Heart left ventricle (tissue), 16 donors: ENCODE measurements around the gene LILRA2. TPM values are rescaled to one million over a fixed set of nuclear protein-coding genes. Genes with fewer than 3 reads are reported as not detected.

Experiments used
- ATAC-seq, 4 donors: fragments of 200-7000 bp; cut with Tn5 transposase; one replicate each; pipeline ENCODE4 v1.9.1; 2020 to 2022; ENCODE audit warnings: moderate library complexity in 4 of 4, mild to moderate bottlenecking in 3 of 4, moderate number of reproducible peaks in 1 of 4
- DNase-seq, 5 donors: peaks; one replicate each; pipeline ENCODE4 v3.0.0-alpha.2; 2020
- H3K27ac ChIP-seq, 12 donors: fragments of 200-600 bp; sonication (generic) in 4 of 12; one replicate each; pipeline versions ENCODE4 v1.5.0 to v1.8.0; 2016 to 2022; ENCODE audit warnings: mild to moderate bottlenecking in 2 of 12
- H3K27me3 ChIP-seq, 9 donors: fragments of 200-600 bp; sonication (generic) in 2 of 9; one replicate each; pipeline versions ENCODE4 v1.5.1 to v1.8.0; 2016 to 2022; ENCODE audit warnings: mild to moderate bottlenecking in 3 of 9
- H3K36me3 ChIP-seq, 9 donors: fragments of 200-600 bp; sonication (generic) in 2 of 9; one replicate each; pipeline versions ENCODE4 v1.5.0 to v1.8.0; 2018 to 2022; ENCODE audit warnings: mild to moderate bottlenecking in 2 of 9
- H3K4me1 ChIP-seq, 12 donors: fragments of 200-600 bp; sonication (generic) in 4 of 12; one replicate each; pipeline versions ENCODE4 v1.5.0 to v1.8.0; 2016 to 2022; ENCODE audit warnings: mild to moderate bottlenecking in 3 of 12
- H3K4me3 ChIP-seq, 12 donors: fragments of 200-600 bp; sonication (generic) in 4 of 12; one replicate each; pipeline versions ENCODE4 v1.5.0 to v1.8.0; 2017 to 2022; ENCODE audit warnings: mild to moderate bottlenecking in 9 of 12, moderate library complexity in 4 of 12
- H3K9me3 ChIP-seq, 12 donors: fragments of 200-600 bp; sonication (generic) in 4 of 12; one replicate each; pipeline versions ENCODE4 v1.5.0 to v1.8.0; 2016 to 2022; ENCODE audit warnings: mild to moderate bottlenecking in 1 of 12
- CTCF ChIP-seq, 12 donors: fragments of 200-600 bp; sonication (generic) in 4 of 12; IDR thresholded peaks; one replicate each; pipeline versions ENCODE4 v1.5.0 to v1.8.0; 2018 to 2022; ENCODE audit warnings: antibody characterized with exemption in 12 of 12, mild to moderate bottlenecking in 5 of 12
- POLR2A ChIP-seq, 2 donors: fragments of 450-650 bp; IDR thresholded peaks; one replicate each; pipeline ENCODE4 v1.6.1; 2017; ENCODE audit warnings: antibody characterized with exemption in 2 of 2, mild to moderate bottlenecking in 2 of 2, moderate library complexity in 2 of 2
- WGBS, 4 donors: extraction: QIAGEN DNeasy Blood & Tissue Kit in 2 of 4; methylation state at CpG; one replicate each; pipeline versions ENCODE4 v1.1.5 to v1.1.7; 2013 to 2018; 5-methylcytosine and 5-hydroxymethylcytosine counted together
- intact Hi-C, 10 donors: fragments of 100-400 bp; cut with DNase I; formaldehyde crosslinking; loops; one replicate each; pipeline versions ENCODE4 v1.11.1 to v1.14.2; 2022
- polyA plus RNA-seq, 2 donors: library from polyadenylated mRNA; stranded (reverse); fragments of 200-250 nt; gene quantifications; one replicate each; pipeline ENCODE4 v1.2.3, GENCODE V29; 2013
- total RNA-seq, 9 donors: library from RNA; depleted of rRNA in 2 of 9; stranded (reverse); fragments of >200 nt in 2 of 9; fragmentation: NEBNext Ultra II Directional in 3 of 9; extraction: Animal tissue kit (Norgen Biotek cat#: 25700) in 3 of 9; gene quantifications; one replicate each; pipeline versions ENCODE4 v1.1.0 to v1.2.4, GENCODE V29; 2016 to 2023
- donor health status: ischemic (EF 13 %, LVEDD 7.1; RV severe dilation, severe dysfunction).
- donor health status: healthy with polysubstance abuse.
- donor health status: DM: no; HTN: yes; CAD: no.
- donor health status: DM: no; HTN: no; CAD: no.
- donor health status: ischemic (EF 25% LVEDD 6.9; RV normal size, moderate dysfunction).
- donor health status: ischemic (EF 25% LVEDD 5.7; RV mildly dilated, moderate dysfunction).
- donor health status: healthy.
- donor health status: DM: yes; HTN: yes; CAD: no.
- donor health status: ischemic (EF 35%, LVEDD 5.7; RV mildly dilated, moderate dysfunction).
- donor health status: nonischemic (EF 11% LVEDD 7.7; RV severe dilation, severe dysfunction).
- donor health status: DM: yes; HTN: yes; CAD: no.
- donor health status: PGD.
- donor health status: ischemic (EF 29% LVEDD 5.4; RV normal size, mild dysfunction).
- donor health status: nonischemic (EF 23%, LVEDD 6.1; RV moderate dilation, normal function).

LILRA2 gene
- total and polyA plus RNA-seq, 11 donors = 0.31 to 8.9 (median 0.85) TPM

DNA sequence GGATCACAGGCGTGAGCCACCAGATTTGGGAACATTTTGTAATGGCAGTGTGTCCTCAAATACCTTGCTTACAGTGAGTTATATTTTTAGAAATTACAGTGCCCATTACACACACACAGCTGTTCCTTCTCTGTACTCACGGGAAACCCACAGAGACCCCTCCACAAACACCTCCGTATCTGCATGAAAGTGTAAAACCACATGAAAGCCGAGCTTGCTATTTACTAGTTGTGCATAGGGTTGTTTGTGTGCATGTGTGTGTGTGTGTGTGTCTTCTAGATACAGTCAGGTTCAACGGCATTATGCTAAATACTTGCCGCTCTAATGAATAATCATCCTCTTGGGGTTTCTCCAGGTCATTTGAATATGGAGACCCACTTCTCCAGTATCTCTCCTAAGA is 22.3 kb upstream of the LILRA2 start:
- Histone ChIP-seq H3K9me3 (no peaks in the 10 kb centered on the region), H3K4me3 (no peak overlapping the region), H3K4me1 (peaks cover 0 to 11% (median 0%) of the 10 kb centered on the region in 12 donors), H3K36me3 (no peaks in the 10 kb centered on the region), H3K27me3 (peaks cover 0 to 23% (median 0%) of the 10 kb centered on the region in 9 donors), H3K27ac (no peak overlapping the region)
- TF ChIP-seq CTCF (IDR thresholded peaks at IDR 0.05) (no peak), POLR2A (IDR thresholded peaks at IDR 0.05) (no peak)
- DNase-seq (no peak), ATAC-seq (no peak)
- WGBS, 4 donors = 77 to 82% (median 79%) methylated on average over 6 of the region's 6 CpGs
- intact Hi-C loops = no loop called here

DNA sequence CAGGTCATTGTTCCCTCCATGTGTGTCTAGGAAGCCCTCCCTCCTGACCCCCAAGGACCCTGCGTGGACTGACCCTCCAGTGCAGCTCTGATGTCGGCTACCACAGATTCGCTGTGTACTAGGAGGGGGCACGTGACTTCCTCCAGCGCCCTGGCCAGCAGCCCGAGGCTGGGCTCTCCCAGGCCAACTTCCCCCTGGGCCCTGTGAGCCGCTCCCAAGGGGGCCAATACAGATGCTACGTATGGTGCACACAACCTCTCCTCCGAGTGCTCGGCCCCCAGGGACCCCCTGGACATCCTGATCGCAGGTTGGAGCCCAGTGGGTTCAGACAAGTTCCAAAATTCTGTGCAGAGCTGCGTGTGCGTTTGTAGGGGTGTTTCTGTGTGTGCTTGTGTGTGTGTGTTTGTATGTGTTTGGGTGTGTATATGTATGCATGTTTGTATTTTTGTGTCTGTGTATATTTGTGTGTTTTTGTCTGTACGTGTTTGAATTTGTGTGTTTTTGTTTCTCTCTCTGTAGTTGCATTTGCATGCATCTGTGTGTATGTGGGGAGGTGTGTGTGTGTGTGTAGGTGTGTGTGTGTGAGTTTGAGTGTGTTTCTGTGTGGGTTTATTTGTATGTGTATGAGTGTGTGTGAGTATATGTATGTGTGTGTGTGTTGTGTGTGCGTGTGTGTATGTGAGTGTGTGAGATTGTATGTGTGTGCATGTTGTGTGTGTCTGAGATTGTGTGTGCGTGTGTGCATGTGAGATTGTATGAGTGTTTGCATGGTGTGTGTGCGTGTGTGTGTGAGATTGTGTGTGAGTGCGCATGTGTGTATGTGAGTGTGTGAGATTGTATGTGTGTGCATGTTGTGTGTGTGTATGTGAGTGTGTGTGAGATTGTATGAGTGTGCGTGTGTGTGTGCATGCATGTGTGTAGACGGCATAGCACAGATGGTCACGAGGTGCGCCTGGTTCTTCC is 21.4 kb upstream of the LILRA2 start:
- 68 to 77% (median 75%) methylated on average over 22 of the region's 22 CpGs for WGBS, 4 donors
- intact Hi-C loops = no loop called here
- peak in 2 of 4 donors; percentile 36 to 50 for ATAC-seq
- Histone ChIP-seq H3K4me3 (no peak overlapping the region), H3K27me3 (peaks cover 0 to 23% (median 0%) of the 10 kb centered on the region in 9 donors), H3K9me3 (no peaks in the 10 kb centered on the region), H3K27ac (no peak overlapping the region), H3K4me1 (peaks cover 0 to 11% (median 0%) of the 10 kb centered on the region in 12 donors), H3K36me3 (no peaks in the 10 kb centered on the region)
- DNase-seq = peak in 1 of 5 donors; percentile 52
- TF ChIP-seq POLR2A (IDR thresholded peaks at IDR 0.05) = no peak

GRCh38 chr19:54552913-54553310 is 20.7 kb upstream of the LILRA2 start:
- no peak for DNase-seq
- H3K9me3 ChIP-seq = no peaks in the 10 kb centered on the region

GRCh38 chr19:54554006-54554405 is 19.6 kb upstream of the LILRA2 start:
- H3K4me1 ChIP-seq = peaks cover 0 to 11% (median 0%) of the 10 kb centered on the region in 12 donors
- no peak for TF ChIP-seq CTCF (IDR thresholded peaks at IDR 0.05)
- TF ChIP-seq POLR2A (IDR thresholded peaks at IDR 0.05) = no peak
- H3K9me3 ChIP-seq = no peaks in the 10 kb centered on the region
- no peak overlapping the region for H3K27ac ChIP-seq
- WGBS, 4 donors = 78 to 82% (median 79%) methylated on average over 10 of the region's 10 CpGs
- DNase-seq = no peak
- H3K27me3 ChIP-seq = peaks cover 0 to 26% (median 0%) of the 10 kb centered on the region in 9 donors
- H3K36me3 ChIP-seq = no peaks in the 10 kb centered on the region
- intact Hi-C loops = no loop called here
- no peak for ATAC-seq
- H3K4me3 ChIP-seq = no peak overlapping the region

More at GRCh38 chr19:54552913-54553310, 20.7 kb upstream of the LILRA2 start:
- no peak overlapping the region for H3K27ac ChIP-seq
- TF ChIP-seq CTCF (IDR thresholded peaks at IDR 0.05) (no peak), POLR2A (IDR thresholded peaks at IDR 0.05) (no peak)
- ATAC-seq = no peak
- intact Hi-C loops = no loop called here
- peaks cover 0 to 11% (median 0%) of the 10 kb centered on the region in 12 donors for H3K4me1 ChIP-seq
- peaks cover 0 to 23% (median 0%) of the 10 kb centered on the region in 9 donors for H3K27me3 ChIP-seq
- no peaks in the 10 kb centered on the region for H3K36me3 ChIP-seq
- H3K4me3 ChIP-seq = no peak overlapping the region
- WGBS, 4 donors = 81 to 91% (median 89%) methylated on average over 6 to 15 of the region's 15 CpGs
